NCI-H1048 (cell line): ENCODE results near the gene SORL1.

Experiments
- DNase-seq: peaks from one replicate; lab custom pipeline; 2025; lab: John Stamatoyannopoulos, UW

Gene SORL1

GRCh38 chr11:121508449-121508848, 56.3 kb downstream of the SORL1 start:
- DNase-seq: no peak

- no peak for DNase-seq
Measured at GRCh38 chr11:121510438-121510837, 58.3 kb downstream of the SORL1 start.

DNA sequence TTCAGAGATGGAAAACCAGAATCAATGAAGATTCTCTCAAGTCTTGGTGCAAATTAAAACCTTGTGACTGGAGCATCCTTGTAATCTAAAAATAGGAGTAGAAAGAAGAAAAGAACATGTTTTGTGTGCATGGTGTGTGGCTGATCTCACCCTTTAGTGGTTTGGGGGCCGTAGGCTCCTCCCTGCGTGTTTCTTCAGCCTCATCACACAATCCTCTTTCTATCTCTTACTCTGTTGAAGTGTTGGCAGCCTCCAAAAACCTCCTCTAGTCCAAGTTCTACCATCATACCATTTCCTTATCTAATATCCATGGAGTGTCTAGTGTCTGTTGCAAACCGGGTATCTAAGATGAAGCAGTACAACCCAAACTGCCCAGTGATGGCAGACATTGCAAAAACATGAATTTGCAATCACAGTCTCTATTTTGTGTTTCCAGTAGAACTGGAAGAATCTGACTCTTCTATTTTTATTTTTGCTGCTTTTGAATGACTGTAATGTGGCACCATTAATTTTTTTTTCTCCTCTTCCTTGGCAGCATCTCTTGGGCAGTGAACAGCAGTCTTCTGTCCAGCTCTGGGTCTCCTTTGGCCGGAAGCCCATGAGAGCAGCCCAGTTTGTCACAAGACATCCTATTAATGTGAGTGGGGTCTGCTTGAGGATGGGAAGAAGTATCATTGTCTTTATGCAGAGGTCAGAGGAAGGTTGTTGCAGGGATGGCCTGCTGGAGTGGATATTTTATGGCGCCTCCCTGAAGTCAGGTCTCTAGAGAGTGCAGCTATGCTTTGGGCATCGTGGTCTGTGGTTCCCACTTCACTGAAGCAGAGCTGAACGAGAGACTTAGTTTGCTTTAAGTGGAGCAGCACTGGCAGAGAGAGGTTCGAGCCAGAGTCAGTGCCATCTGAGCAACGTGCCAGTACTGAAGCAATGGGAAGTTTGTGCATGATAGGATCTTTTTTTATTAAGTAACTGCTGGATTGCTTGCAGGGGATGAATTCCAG, 60.7 kb downstream of the SORL1 start:
- no peak for DNase-seq

GRCh38 chr11:121513807-121514206, 61.7 kb downstream of the SORL1 start:
- no peak for DNase-seq

- DNase-seq: no peak
Measured at GRCh38 chr11:121514432-121515334, 62.6 kb downstream of the SORL1 start.

- no peak for DNase-seq
Measured at GRCh38 chr11:121515335-121515671, 63.2 kb downstream of the SORL1 start.

DNA sequence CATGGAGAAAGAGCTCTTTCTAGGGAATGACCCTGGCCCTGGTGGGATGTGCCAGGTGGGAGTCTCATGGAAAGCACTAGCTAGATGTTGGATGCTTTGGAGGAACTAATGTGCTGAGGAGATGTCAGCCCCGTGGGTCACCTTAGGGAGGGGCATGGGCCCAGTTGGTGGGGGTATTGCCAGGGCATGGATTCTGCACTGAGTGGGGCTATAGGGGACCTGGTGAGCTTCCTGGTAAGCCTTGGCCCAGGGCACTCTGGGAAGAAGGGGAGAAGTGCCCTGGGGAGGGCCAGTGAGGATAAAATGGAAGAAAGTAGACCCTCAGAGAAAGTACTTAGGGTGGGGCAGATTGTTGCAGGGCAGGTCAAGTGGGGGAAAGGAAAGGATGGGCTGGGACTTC, 65.9 kb downstream of the SORL1 start:
- DNase-seq: no peak

GRCh38 chr11:121520243-121521144, 68.4 kb downstream of the SORL1 start:
- no peak for DNase-seq

DNA sequence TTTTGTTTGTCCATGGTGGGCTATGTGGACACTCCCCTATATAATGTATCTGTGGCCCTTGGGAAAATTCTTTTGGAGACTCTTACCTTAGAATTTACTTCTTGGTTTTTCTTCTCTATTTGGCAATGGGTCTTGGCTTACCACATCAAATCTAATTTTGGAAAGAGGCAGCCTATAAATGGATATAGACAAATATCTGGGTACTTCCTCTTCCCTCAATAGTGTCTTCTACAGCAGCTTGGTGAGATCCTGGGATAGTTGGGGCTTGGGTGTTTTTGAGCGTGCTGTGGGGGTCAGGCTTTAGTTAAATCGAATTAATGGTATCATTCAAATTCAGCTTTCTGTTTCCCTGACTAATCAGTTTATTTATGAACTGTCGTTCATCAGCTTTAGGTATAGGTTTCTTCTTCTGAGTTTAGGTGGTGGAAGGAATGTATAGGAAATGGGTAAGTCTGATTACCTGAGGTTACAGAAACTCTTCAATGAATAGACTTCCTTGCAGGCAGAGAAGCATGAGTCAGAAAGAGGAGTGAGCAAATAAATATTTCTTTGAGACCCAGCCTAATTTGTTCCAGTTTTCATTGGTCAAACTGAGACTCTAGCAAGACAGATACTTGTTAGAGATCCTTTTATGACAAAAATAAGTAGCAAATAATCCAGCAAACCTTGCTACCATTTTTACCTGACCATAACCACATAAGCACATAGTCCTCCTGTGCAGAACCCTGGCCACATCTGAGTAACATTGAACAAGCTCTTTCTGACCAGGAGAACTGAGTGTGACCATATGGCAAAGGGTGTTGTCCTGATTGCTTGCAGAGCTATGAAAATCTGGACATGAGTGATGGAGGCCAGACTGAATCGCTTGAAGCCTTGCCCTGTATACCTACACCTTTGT, 69.3 kb downstream of the SORL1 start:
- DNase-seq: no peak

DNA sequence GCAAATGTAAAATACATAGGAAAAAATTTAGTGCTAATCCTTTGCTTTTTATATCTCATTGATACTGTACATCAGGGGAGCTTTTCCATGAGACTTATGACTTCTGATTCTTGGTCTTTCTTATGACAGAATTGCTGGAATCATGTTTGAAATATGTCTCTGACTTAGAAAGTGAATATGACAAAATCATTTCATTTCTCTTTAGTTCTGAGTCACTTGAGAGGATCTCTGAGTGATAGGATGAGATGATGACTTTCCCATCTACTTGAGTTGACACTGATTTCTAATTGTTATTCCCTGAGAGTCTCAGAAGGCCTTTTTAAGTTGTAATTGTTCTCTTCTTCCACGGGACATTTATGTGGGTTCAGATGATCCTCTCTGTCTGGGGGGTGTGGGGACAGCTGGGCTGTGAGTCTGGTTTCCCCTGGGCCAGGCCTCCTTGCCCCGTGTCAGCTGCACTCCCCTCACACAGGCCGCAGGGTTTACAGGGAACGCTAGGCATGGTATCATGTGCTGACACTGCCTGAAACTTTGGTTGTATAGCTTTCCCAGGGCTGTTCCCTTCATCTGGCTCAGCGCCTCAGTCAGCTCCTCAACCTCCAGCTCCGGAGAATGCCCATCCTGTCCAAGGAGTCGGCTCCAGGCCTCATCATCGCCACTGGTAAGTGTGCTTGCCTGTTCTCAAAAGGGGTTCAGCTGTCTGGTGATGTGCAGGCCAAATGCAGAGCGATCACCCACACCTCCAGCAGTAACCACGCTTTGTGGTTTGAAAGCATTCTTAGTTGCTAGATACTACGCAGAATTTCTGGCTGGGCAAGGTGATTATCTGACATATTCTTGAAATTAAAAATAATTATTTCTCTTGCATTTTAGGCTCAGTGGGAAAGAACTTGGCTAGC, 70.2 kb downstream of the SORL1 start:
- no peak for DNase-seq

- no peak for DNase-seq
Measured at GRCh38 chr11:121523581-121524232, 71.6 kb downstream of the SORL1 start.

- no peak for DNase-seq
Measured at GRCh38 chr11:121524233-121524631, 72.1 kb downstream of the SORL1 start.

DNA sequence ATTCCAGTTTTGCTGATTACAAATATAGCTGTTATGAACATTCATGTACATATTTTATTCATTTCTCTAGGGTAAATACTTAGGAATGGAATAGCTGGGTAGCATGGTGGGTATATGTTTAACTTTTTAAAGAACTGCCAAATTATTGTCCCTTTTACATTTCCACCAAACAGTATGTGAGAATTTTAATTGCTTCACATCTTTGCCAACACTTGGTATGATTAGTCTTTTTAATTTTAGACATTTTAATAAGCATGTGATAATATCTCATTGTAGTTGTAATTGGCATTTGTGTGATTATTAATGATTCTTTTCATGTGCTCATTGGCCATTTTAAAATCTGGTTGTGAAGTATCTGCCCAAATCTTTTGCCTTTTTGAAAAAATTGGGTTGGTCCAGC, 73.3 kb downstream of the SORL1 start:
- DNase-seq: no peak

DNA sequence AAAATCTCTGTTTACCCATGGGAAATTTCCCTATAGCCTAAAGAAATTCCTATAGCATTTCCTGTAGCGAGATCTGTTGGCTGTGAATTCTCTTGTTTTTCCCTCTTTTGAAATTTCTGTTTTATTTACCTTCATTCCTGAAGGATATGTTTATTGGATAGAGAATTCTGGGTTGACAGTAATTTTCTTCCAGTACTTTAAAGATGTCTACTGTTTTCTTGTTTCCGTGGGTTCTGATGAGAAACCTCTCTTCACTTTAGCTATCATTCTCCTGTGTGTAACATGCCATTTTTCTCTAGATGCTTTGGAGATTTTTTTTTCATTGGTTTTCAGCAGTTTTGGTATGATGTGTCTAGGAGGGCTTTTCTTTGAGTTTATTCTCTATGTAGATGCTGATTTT, 78.1 kb downstream of the SORL1 start:
- no peak for DNase-seq

DNA sequence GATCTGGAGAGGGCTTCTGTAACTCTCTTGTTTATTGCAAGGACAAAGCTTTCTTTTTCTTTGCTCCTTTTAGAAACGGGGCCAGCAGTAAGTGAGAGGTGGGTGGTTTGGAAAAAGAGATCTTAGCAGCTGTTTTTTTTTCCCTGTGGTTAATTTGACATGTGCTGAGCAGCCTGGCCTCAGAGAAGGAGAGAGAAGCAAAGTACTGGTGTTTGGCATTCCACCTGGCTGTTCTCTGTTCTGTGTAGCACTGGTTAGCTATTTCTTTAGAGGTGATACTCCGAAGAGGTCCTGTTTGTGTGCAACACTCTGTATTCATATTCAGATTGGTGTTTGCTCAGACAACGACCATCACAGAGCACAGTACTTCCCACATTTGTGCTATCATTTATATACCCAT, 81.5 kb downstream of the SORL1 start:
- no peak for DNase-seq

GRCh38 chr11:121534131-121535093, 82.3 kb downstream of the SORL1 start:
- no peak for DNase-seq

GRCh38 chr11:121535129-121535796, 83.1 kb downstream of the SORL1 start:
- no peak for DNase-seq
